CD1c-positive myeloid dendritic cell (primary cell): Measurements from ENCODE around the gene DOK5.

ENCODE experiments used
- DNase-seq: peaks from one replicate; pipeline ENCODE4 v3.0.0-alpha.2; 2016; ENCODE audit errors: extremely low spot score

Gene DOK5

GRCh38 chr20:54514028-54514607 lies 38.7 kb downstream of the DOK5 start:
- DNase-seq: no peak

GRCh38 chr20:54515793-54516628 lies 40.6 kb downstream of the DOK5 start:
- DNase-seq: no peak

GRCh38 chr20:54517241-54517975 lies 42.0 kb downstream of the DOK5 start:
- DNase-seq: no peak

- no peak for DNase-seq
These were observed 49.5 kb downstream of the DOK5 start for GRCh38 chr20:54524849-54525248.

GRCh38 chr20:54525916-54526590 lies 50.7 kb downstream of the DOK5 start:
- no peak for DNase-seq

GRCh38 chr20:54526801-54527200 lies 51.4 kb downstream of the DOK5 start:
- DNase-seq: no peak

GRCh38 chr20:54532573-54532972 lies 57.2 kb downstream of the DOK5 start:
- no peak for DNase-seq

GRCh38 chr20:54534101-54534500 lies 58.7 kb downstream of the DOK5 start:
- DNase-seq: no peak

GRCh38 chr20:54535033-54535432 lies 59.6 kb downstream of the DOK5 start:
- no peak for DNase-seq

GRCh38 chr20:54535746-54536145 lies 60.4 kb downstream of the DOK5 start:
- no peak for DNase-seq

GRCh38 chr20:54539521-54540046 lies 64.2 kb downstream of the DOK5 start:
- no peak for DNase-seq

GRCh38 chr20:54543369-54543768 lies 68.0 kb downstream of the DOK5 start:
- no peak for DNase-seq

- no peak for DNase-seq
These were observed 70.4 kb downstream of the DOK5 start for GRCh38 chr20:54545676-54546358.

- no peak for DNase-seq
These were observed 73.5 kb downstream of the DOK5 start for GRCh38 chr20:54548849-54549248.

GRCh38 chr20:54549658-54550326 lies 74.4 kb downstream of the DOK5 start:
- no peak for DNase-seq

- no peak for DNase-seq
These were observed 75.5 kb downstream of the DOK5 start for GRCh38 chr20:54550776-54551396.

- DNase-seq: no peak
These were observed 78.6 kb downstream of the DOK5 start for GRCh38 chr20:54554006-54554405.

GRCh38 chr20:54555150-54555549 lies 79.8 kb downstream of the DOK5 start:
- no peak for DNase-seq

GRCh38 chr20:54556406-54556805 lies 81.0 kb downstream of the DOK5 start:
- no peak for DNase-seq
